SW480 (cell line): ENCODE measurements around the gene PC.

Experiments
- DNase-seq: peaks from one replicate; pipeline ENCODE4 v3.0.0-alpha.2; 2016; ENCODE audit warnings: low spot score

Gene PC

DNA sequence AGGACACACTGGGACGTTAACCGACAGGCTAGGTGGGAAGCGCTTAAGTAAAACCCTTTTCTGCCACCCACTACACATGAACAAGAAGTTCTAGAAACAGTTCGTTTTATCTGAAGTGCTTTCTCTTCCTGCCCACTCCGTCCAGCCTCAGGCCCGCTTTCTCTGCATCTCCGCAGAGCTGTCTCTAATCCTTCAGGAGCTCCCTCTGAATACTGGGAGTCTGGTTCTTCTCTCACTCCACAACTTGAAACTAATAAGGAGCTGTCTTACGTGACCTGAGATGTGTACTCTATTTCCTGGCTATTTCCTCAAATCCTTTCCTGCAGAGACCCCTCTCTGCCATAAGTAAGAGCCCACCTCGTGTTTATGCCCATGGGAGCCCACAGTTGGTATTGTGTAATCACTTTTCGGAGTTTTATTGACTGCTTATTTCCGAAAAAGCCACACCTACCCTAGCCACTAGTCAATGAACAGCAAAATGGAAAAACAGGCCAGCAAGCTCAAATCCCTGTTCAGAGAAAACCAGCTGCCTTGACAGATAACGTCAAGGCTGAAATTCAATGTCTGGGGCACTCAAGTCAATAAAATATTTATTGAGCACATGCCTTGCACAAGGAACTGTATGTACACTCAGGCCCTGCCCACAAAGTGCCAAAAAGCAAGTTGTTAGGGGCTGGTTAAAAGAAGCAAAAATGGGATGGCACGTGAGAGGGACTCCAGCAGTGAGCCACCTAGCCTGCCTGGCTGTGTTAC, 4.9 kb downstream of the PC start:
- no peak for DNase-seq

DNA sequence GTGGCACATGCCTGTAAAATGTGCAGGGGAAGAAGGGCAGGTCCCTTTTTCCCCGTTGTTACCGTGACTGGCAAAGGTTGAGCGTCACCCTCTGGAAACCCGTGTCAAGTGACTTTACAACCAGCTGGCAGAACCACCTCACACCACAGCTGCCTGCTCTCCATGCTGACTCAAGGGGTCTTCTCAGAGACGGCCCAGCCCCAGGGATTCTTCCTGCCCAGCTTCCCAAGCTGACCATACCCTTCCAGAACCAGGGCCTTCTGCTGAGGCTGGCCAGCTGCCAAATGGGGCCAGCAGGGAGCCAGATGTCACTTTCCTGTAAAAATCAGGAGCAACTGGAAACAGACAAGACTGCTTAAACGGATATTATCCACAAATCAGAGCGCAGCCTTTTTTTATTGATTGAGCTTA, 6.3 kb downstream of the PC start:
- no peak for DNase-seq

- DNase-seq, result no peak
These were observed 7.0 kb downstream of the PC start for GRCh38 chr11:66951135-66951534.

DNA sequence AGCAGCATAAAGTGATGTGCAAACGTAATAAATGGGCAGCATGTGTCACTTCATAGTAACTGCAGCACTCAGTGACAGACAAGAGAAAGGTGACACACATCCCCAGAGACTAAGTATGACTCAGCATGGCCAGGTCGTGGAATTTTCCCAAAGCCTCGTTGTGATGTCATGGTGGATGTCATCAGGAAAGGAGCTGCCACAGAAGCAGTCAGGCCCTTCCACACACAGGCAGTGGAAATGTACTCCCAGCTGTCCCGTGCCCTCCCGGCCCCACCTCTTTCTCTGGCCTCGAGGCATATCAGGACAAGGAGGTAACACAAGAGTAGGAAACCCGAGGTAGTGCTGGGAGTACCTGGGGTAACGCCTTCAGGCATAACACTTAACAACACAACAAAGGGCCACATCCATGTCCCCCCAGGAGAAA, 8.1 kb downstream of the PC start:
- DNase-seq, result peak; percentile 97

GRCh38 chr11:66938582-66939135, 19.5 kb downstream of the PC start:
- no peak for DNase-seq

DNA sequence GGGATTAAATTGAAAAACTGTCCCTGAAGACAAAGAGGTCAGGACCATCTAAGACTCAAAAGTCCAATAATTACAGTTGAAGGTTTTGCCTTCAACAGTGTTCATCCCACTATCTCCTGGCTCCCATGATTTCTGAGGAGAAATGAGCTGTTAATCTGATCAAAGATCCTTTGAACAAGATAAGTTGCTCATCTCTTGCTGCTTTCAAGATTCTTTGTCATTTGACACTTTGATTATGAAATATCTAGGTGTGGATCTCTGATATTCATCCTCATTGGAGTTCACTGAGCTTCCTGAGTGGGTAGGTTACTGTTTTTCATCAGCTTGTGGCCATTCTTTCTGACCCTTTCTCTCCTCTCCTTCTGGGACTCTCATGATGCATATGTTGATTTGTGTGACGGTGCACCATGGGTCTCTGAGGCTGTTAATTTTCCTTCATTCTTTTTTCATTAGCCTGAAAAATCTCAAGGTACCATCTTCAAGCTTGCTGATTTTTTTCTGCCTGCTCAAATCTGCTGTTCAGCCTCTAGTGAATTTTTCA, 20.9 kb downstream of the PC start:
- no peak for DNase-seq

DNA sequence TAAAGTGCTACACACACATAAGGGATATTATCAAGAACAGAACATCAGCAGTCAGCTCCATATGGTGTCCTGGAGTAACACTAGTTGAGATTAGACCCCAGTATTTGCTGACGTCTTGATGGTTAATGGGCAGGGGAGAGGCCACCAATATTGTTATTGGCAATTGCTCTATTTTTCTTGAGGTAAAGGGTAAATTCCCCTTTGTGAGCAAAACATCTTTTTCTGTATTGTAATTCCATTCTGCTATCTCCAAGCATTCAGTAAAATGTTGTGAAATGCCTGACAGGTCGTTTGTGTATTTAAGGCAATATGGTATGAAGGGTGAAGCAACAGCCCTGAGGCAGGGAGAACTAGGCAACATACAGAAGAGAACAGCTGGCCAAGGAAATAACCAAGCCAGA, 21.9 kb downstream of the PC start:
- DNase-seq, result no peak

DNA sequence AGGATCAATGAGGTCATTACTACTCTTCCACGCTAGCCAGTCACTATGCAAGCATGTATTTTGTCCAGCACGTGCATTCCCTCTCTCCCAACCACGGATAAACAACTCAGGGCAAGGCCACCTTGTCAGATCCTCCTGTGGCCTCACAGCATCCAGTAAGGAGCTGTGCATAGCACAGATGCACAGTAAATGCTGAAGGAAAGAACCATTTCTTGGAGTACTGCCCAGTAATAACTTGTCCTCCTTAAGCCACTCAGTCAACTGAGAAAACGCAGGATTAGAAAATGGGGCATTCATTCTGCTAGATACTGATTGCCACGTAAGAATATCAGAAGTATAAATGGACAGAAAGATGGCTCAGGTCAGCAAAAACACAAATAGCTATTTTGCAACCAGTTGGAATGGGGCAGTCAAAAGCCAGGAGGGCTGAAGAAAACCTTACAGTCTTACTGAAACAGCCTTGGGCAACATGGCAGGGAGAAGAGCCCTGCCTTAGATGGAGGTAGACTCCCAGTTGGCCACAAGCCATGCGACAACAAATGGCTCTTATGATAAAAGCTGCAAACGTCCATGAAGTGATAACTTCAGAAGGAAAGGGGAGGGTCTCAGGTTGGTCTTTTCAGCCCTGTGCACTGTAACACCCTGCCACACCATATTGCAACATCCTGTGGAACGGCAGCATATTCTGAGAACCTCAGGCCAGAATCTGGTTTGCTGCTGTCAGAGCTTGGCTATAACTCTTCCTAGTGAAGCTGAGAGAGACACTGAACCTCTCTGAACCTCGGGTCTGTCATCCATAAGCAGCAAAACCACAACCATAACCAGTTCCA, 23.0 kb downstream of the PC start:
- no peak for DNase-seq

DNA sequence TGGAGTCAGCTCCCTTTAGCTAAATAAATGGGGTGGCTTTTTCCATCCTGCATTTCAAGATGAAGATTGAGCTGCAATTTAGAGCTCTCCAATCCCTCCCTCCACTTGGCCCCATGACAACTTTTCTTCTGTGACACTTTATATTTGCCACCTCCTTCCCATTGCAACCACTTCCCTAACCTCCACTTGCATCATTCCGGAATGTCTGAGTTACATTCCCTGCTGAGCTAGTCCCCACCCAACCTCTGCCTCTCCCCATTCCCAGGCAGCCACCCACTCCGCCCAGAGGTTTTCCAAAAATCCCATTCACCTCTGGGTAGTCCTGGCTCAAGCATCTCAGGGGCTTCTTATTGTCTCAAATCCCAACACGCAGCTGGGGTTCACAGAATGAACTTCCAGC, 24.7 kb downstream of the PC start:
- DNase-seq, result peak; percentile 32

DNA sequence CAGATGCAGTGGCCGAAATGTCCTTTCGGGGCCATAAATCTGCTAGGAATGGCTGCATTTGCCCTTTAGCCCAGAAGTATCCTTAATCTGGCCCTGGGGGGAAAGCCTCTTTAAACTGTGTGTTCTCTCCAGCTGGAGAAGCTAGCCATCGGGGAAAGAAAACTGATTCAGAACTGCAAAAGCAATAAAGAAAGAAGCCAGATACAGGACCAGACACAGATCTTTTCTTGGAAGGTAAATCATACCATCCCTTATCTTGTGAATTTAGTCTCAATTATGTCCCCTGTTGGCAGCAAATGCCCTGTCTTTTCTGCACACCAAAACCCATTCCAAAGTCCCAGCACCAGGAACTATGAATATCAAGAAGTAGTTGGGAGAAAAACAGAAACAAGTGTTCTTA, 25.6 kb downstream of the PC start:
- no peak for DNase-seq

DNA sequence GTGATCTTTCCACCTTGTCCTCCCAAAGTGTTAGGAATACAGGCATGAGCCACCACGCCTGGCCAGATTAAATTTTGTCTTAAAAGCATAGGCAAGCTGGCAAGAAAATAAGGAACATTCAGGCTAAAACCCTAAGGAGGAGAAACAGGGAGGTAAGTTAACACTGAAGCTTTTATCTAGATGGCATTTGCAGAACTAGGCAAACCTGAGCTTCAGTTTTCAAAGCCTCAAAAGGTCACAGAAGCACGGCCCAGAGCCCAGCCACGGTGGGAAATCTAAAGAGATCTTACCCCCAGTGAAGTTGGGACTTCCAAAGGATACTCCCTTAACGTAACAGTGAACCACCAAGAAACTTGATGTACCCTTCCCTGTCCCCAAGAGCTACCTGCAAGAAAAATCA, 28.4 kb downstream of the PC start:
- DNase-seq, result no peak

DNA sequence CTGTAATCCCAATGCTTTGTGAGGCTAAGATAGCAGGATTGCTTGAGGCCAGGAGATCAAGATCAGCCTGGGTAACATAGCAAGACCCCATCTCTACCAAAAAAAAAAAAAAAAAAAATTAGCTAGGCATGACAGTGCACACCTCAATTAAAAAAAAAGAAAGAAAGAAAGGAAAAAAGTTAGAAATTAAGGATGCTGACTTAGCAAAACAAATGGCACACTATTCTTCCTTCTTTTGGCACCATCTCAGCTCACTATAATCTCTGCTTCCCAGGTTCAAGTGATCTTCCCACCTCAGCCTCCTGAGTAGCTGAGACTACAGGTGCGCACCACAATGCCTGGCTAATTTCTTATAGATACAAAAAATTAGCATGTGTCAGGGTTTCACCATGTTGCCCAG, 33.9 kb downstream of the PC start:
- no peak for DNase-seq

- no peak for DNase-seq
These were observed 35.6 kb downstream of the PC start for GRCh38 chr11:66922551-66922950.

DNA sequence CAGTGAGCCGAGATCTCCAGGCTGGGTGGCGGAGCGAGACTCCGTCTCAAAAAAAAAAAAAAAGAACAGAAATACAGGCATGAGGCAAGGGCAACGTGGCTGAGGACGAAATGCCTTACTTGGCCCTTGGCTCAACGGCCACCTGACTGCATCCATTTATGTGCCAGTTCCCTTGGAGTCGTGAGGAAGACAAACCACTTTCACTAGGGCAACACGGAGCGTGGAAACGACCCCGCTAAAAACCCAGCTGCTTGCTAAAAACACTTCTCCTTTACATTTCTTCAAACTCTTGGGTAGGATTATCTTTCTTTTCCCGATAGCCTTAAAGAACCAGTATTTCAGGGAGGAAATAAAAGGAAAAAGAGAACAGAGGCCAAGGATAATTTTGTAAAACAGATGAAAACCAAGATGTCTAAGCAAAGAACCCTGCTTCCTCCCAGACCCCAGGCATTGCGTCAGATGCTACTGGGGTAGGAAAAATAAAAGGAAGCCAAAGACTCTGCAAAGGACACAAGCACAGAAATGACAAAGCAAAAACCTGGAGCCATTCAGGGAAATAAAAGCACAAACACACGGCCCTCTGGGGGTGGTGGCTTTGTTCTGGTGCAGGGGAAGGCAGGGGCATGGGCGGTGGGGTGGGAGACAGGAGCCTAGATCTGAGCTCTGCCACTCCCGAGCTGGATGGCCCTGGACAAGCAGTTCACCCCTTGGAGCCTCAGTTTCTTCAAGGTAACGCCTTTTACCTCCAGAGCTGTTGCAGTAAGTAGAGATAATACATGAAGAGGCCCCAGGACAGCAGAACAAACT, 37.0 kb downstream of the PC start:
- DNase-seq, result no peak

- no peak for DNase-seq
These were observed 38.3 kb downstream of the PC start for GRCh38 chr11:66919923-66920322.

GRCh38 chr11:66918741-66919140, 39.4 kb downstream of the PC start:
- DNase-seq, result no peak

- DNase-seq, result no peak
These were observed 42.3 kb downstream of the PC start for GRCh38 chr11:66915866-66916265.

- DNase-seq, result no peak
These were observed 42.9 kb downstream of the PC start for GRCh38 chr11:66915046-66915832.

DNA sequence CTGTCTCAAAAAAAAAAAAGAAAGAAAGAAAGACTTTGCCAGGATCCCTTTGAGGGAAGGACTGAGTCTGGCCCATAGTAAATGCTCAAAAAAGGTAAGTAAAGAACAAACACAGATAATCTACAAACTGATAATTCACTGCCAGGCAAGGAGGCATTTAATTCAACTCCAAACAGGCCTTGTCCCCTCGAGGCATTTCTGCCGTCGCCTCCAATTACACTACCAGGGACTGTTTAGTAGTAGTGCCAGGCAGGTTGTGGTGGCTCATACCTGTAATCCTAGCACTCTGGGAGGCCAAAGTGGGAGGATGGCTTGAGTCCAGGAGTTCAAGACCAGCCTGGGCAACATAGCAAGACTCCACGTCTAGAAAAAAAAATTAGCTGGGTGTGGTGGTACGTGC, 43.7 kb downstream of the PC start:
- no peak for DNase-seq

DNA sequence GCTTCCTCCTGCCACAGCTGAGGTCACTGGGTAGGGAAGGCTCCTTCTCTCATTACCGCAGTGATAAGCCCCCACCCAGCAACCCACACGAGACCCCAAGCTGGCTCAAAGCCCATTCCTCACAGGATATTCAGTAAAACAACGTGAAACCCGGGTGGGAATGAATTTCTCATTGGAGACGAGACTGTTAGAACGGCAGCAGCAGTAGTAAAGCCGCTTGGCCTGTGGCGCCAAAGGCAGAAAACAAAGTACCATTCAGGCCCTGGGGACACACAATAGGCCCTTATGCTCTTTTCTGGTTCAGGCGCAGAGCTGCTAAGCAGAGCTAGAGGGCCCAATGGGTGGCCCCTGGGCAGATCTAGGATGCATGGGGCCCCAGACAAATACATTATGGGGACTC, 45.3 kb downstream of the PC start:
- DNase-seq, result no peak

DNA sequence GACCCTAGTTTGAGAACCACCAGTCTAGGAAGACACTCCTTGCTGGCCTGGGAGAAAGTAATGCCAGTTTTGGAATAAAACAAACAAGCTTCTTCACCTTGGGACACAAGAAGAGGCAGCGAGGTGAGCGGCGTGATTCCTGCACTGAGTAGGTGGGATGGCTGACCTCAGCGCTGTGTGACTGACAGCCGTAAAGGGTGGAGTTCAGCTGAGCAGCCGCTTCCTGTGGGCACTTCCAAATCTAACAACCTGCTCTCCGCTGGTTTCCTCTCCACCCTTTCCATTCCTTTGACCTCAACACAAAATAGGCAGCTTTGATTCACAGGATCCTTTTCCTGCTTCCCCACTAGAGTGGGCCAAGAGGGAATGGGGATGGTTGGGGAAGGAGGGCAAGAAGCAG, 45.8 kb downstream of the PC start:
- DNase-seq, result no peak
